Pancreas (tissue), 10 donors: ENCODE data around the gene TMEM63B. TPM values are rescaled to one million over a fixed set of nuclear protein-coding genes. Genes with fewer than 3 reads are reported as not detected.

ENCODE experiments used
- ATAC-seq, 4 donors: fragments of 200-7000 bp; cut with Tn5 transposase; one replicate each; pipeline versions ENCODE4 v1.8.0 to v1.9.1; 2020; ENCODE audit warnings: mild to moderate bottlenecking in 4 of 4, moderate library complexity in 4 of 4
- DNase-seq, 6 donors: peaks; one replicate each; pipeline ENCODE4 v3.0.0-alpha.2; 2020
- FAIRE-seq: peaks from 2 replicates; lab custom pipeline; 2012; peaks lifted over from hg19 to GRCh38; lab: Jason Lieb, UNC
- H3K27ac ChIP-seq, 4 donors: fragments of 200-600 bp; sonication (generic); 1 replicate in 3 of 4; 2 replicates in 1 of 4; pipeline versions ENCODE4 v1.5.0 to v1.8.0; 2020
- H3K27me3 ChIP-seq, 4 donors: fragments of 200-600 bp; one replicate each; pipeline ENCODE4 v1.8.0; 2021
- H3K36me3 ChIP-seq, 3 donors: fragments of 200-600 bp; sonication (generic) in 1 of 3; one replicate each; pipeline versions ENCODE4 v1.5.0 to v1.8.0; 2020 to 2021
- H3K4me1 ChIP-seq, 3 donors: fragments of 200-600 bp; one replicate each; pipeline ENCODE4 v1.8.0; 2021
- H3K4me3 ChIP-seq, 4 donors: fragments of 200-600 bp; sonication (generic) in 2 of 4; one replicate each; pipeline versions ENCODE4 v1.5.0 to v1.8.0; 2020 to 2021
- H3K9me3 ChIP-seq, 4 donors: fragments of 200-600 bp; one replicate each; pipeline ENCODE4 v1.8.0; 2021
- CTCF ChIP-seq, 4 donors: fragments of 200-600 bp; sonication (generic) in 3 of 4; IDR thresholded peaks; one replicate each; pipeline versions ENCODE4 v1.5.0 to v1.8.0; 2021; ENCODE audit warnings: antibody characterized with exemption in 4 of 4
- WGBS, 2 donors: extraction: QIAGEN DNeasy Blood & Tissue Kit; methylation state at CpG; one replicate each; pipeline ENCODE4 v1.1.7; 2013; 5-methylcytosine and 5-hydroxymethylcytosine counted together
- intact Hi-C, 3 donors: fragments of 100-400 bp; cut with DNase I; formaldehyde crosslinking; loops; one replicate each; pipeline versions ENCODE4 v1.11.1 to v1.14.2; 2022
- polyA plus RNA-seq, 2 donors: library from polyadenylated mRNA; stranded (reverse); fragments of 200-250 nt; gene quantifications; one replicate each; pipeline ENCODE4 v1.2.3, GENCODE V29; 2013
- total RNA-seq, 6 donors: library from RNA; stranded (reverse); fragmentation: NEBNext Ultra II Directional in 4 of 6; extraction: Animal tissue kit (Norgen Biotek cat#: 25700) in 4 of 6; gene quantifications; one replicate each; pipeline versions ENCODE4 v1.2.1 to v1.2.4, GENCODE V29; 2021 to 2023
- donor health status: healthy with polysubstance abuse.
- donor health status: DM: no; HTN: no; CAD: no; lungs with moderate emphysema.
- donor health status: DM: no; HTN: no; CAD: no.
- donor health status: control.
- donor health status: control.
- donor health status: Bipolar disorder and iron deficiency.
- donor health status: DM: yes; HTN: yes; CAD: no.
- donor health status: DM: no; HTN: no; CAD: no.
- donor health status: DM: no; HTN: no; CAD: no.
- donor health status: DM: yes; HTN: yes; CAD: no.

Gene TMEM63B
- total and polyA plus RNA-seq, 8 donors, result 7.2 to 19.9 (median 11.9) TPM

DNA sequence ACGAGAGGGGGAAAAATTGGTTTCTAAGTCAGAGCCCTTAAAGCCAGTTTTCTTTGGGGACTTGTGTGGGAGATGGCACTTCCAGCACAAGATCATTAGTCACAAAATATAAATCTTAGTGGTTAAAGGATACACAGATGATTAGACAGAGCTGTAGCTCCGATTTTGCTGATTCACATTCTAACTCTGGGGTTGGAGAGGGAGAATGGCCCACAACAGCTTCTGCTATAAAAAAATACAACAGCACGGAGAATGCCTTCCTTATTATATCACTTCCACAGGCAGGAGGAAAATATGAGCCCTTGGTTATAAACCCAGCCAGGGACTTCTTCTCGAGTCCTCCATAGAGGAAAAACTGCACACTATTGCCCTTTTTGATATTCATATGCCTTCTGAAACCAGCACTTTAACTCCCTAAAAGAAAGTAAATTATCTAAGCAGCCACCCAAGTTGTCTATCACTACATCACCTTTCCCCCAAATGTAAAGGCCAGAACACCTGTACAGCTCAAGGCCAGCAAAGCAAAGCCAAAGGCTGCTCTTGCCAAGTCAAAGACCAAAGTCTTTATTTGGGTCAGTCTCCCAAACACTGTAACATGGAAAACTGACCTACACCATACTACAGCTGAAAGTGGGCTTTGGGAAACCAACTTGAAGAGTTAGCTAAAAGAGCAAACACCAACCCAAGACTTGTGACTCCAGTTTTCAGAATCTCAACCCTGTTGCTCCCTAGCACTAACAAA, 10.5 kb upstream of the TMEM63B start:
- Histone ChIP-seq H3K4me1 (peaks cover 15 to 37% (median 21%) of the 10 kb centered on the region in 3 donors), H3K27ac (peak overlapping the region in 3 of 4 donors; percentile 0 to 55 (median 31)), H3K4me3 (no peak overlapping the region), H3K9me3 (no peaks in the 10 kb centered on the region), H3K36me3 (peaks cover 0 to 23% (median 4%) of the 10 kb centered on the region in 3 donors), H3K27me3 (no peaks in the 10 kb centered on the region)
- DNase-seq, result peak in 1 of 6 donors; percentile 35
- peak; percentile 22 to 59 (median 35) for ATAC-seq
- FAIRE-seq, result no peak
- whole genome bisulfite sequencing, 2 donors, result 42 to 56% methylated on average over 4 of the region's 4 CpGs
- intact Hi-C loops, result no loop called here
- TF ChIP-seq CTCF (IDR thresholded peaks at IDR 0.05), result no peak

DNA sequence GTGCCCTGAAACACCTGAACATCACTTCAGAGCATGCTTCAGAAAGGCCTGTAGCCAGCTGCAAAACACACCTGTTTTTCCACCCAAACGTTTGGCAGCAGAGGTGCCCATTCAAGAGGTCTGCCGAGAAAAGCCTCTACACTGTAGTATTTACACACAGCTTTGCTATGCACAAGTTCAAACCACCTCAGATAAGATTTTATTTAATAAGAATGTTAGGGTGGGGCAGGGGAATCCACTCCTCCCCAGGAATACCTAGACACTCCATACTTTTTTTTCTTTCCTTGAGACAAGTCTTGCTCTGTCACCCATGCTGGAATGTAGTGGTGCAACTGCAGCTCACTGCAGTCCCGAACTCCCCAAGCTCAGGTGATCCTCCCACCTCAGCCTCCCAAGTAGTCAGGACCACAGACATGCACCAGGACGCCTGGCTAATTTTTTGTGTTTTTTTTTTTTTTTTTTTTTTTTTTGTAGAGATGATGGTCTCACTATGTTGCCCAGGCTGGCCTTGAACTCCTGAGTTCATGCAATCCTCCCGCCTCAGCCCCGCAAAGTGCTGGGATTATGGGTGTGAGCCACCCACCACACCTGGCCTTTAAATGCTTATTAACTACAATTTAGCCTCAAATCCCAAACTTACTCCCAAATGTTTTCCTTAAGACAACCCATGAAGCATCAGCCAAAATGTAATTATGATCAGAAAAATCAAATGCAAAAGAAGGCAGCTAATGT, 9.8 kb upstream of the TMEM63B start:
- 49 to 52% methylated on average over 6 of the region's 6 CpGs for WGBS, 2 donors

DNA sequence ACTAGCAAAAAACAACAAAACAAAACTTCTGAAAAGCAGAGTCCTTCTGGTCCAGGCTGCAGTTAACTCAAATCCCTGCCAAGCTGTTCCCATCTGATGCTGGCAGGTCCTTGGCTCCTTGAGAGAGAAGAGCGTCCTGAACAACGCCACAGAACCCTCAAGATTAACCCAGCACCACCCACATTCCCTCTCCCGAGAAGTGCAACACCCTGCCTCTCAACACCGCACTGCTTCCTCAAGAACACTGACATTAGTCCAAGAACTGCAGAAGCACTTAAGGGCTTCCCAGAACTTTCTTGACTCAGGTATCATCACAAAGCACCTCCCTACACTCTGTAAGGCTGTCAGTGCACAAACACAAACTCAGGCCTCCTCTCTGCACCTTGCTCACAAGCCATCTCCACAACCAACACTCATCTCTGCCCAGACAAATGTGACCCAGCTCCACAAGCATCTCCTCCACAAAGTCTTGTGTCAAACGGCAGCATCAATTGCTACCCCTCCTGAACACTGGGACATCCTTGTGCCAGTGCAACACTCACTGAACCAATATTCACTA, 7.6 kb upstream of the TMEM63B start:
- intact Hi-C loops, result no loop called here

More for the DNA sequence above, 9.8 kb upstream of the TMEM63B start:
- Histone ChIP-seq H3K4me1 (peaks cover 15 to 39% (median 21%) of the 10 kb centered on the region in 3 donors), H3K9me3 (no peaks in the 10 kb centered on the region), H3K27ac (peak overlapping the region in 2 of 4 donors; percentile 31 to 55), H3K36me3 (peaks cover 0 to 16% (median 4%) of the 10 kb centered on the region in 3 donors), H3K27me3 (no peaks in the 10 kb centered on the region), H3K4me3 (no peak overlapping the region)
- no peak for TF ChIP-seq CTCF (IDR thresholded peaks at IDR 0.05)
- peak in 2 of 6 donors; percentile 40 to 59 for DNase-seq
- peak; percentile 62 to 86 (median 76) for ATAC-seq
- intact Hi-C loops, result no loop called here
- FAIRE-seq, result no peak

DNA sequence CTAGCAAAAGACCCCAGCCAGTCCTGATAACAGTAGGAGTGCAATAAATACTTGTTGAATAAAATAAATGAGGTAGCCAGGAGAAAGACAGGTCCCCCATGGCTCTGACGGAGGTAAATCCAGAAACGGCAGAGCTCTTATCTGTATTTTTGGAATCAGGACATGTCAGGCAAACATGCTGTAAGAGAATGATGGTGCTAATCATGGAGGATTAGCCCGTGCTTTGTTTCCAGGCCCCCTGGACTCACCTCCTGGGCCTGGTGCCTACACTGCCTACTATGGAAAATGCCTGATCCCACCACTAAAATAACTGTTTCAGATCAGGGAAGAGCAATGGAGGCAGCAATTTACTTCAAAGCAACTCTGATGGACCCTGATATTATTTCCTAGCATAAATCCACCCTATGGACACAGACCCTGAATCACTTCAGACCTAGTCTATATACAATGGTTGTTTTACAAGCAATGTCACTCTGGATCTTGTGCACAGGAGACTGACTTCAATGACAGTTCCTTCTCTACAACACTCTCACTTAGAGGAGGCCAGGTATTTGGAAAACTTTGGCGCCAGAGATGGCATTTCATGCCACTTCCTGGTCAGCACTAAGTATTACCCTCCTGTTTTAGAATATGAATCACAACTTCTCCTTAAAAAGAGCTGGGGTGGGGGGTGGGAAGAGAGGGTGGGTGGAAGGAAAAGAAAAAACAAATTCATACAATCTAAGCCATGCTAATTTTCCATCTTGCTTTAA, 6.5 kb upstream of the TMEM63B start:
- Histone ChIP-seq H3K36me3 (no peaks in the 10 kb centered on the region), H3K27me3 (no peaks in the 10 kb centered on the region), H3K9me3 (no peaks in the 10 kb centered on the region), H3K4me1 (peaks cover 28 to 66% (median 33%) of the 10 kb centered on the region in 3 donors), H3K27ac (no peak overlapping the region), H3K4me3 (no peak overlapping the region)
- TF ChIP-seq CTCF (IDR thresholded peaks at IDR 0.05), result no peak
- DNase-seq (no peak), FAIRE-seq (no peak), ATAC-seq (no peak)
- WGBS, 2 donors, result 36 to 39% methylated on average over 4 of the region's 4 CpGs
- intact Hi-C loops, result no loop called here

More for the DNA sequence above, 7.6 kb upstream of the TMEM63B start:
- FAIRE-seq, result no peak
- H3K27ac ChIP-seq, result peak overlapping the region in 1 of 4 donors; percentile 1
- H3K4me3 ChIP-seq, result no peak overlapping the region
- 41 to 43% methylated on average over 5 of the region's 5 CpGs for WGBS, 2 donors
- no peaks in the 10 kb centered on the region for H3K27me3 ChIP-seq
- H3K9me3 ChIP-seq, result no peaks in the 10 kb centered on the region
- ATAC-seq, result no peak
- H3K36me3 ChIP-seq, result no peaks in the 10 kb centered on the region
- peaks cover 26 to 58% (median 28%) of the 10 kb centered on the region in 3 donors for H3K4me1 ChIP-seq
- no peak for DNase-seq
- TF ChIP-seq CTCF (IDR thresholded peaks at IDR 0.05), result no peak
